Left lung (tissue), 10 donors: ENCODE data around the gene ZNF75A. TPM values are rescaled to one million over a fixed set of nuclear protein-coding genes. Genes with fewer than 3 reads are reported as not detected.

Experiments used
- ATAC-seq: fragments of 200-7000 bp; cut with Tn5 transposase; one replicate; pipeline ENCODE4 v1.9.1; 2020; ENCODE audit warnings: moderate library complexity
- DNase-seq, 4 donors: peaks; one replicate each; pipeline ENCODE4 v3.0.0-alpha.2; 2013 to 2020
- H3K27ac ChIP-seq, 2 donors: fragments of 200-600 bp; sonication (generic) in 1 of 2; one replicate each; pipeline versions ENCODE4 v1.5.0 to v1.8.0; 2020 to 2021
- H3K27me3 ChIP-seq, 2 donors: fragments of 200-600 bp; sonication (generic) in 1 of 2; one replicate each; pipeline versions ENCODE4 v1.5.0 to v1.8.0; 2020 to 2021
- H3K36me3 ChIP-seq, 2 donors: fragments of 200-600 bp; sonication (generic) in 1 of 2; one replicate each; pipeline versions ENCODE4 v1.5.0 to v1.8.0; 2020 to 2021
- H3K4me1 ChIP-seq, 2 donors: fragments of 200-600 bp; one replicate each; pipeline ENCODE4 v1.8.0; 2021
- H3K4me3 ChIP-seq, 2 donors: fragments of 200-600 bp; sonication (generic) in 1 of 2; one replicate each; pipeline versions ENCODE4 v1.5.0 to v1.8.0; 2020 to 2021; ENCODE audit warnings: mild to moderate bottlenecking in 1 of 2
- H3K9me3 ChIP-seq, 2 donors: fragments of 200-600 bp; sonication (generic) in 1 of 2; one replicate each; pipeline versions ENCODE4 v1.5.0 to v1.8.0; 2020 to 2021
- CTCF ChIP-seq, 2 donors: fragments of 200-600 bp; sonication (generic) in 1 of 2; IDR thresholded peaks; one replicate each; pipeline versions ENCODE4 v1.5.0 to v1.8.0; 2021; ENCODE audit warnings: antibody characterized with exemption in 2 of 2
- intact Hi-C, 2 donors: fragments of 100-400 bp; cut with DNase I; formaldehyde crosslinking; loops; one replicate each; pipeline versions ENCODE4 v1.11.2 to v1.14.2; 2022
- polyA plus RNA-seq, 6 donors: library from polyadenylated mRNA; unstranded; fragments of 120-200 nt; gene quantifications; one replicate each; pipeline ENCODE4 v1.2.1, GENCODE V29; 2013; ENCODE audit not compliant: insufficient read length in 6 of 6
- total RNA-seq, 2 donors: library from RNA; stranded (reverse); fragmentation: NEBNext Ultra II Directional; extraction: Animal tissue kit (Norgen Biotek cat#: 25700); gene quantifications; one replicate each; pipeline ENCODE4 v1.2.1, GENCODE V29; 2021
- donor health status: DM: no; HTN: yes; CAD: no.
- donor health status: DM: no; HTN: no; CAD: no.

Gene ZNF75A
- total and polyA plus RNA-seq, 8 donors, result 20.3 to 65.3 (median 52.3) TPM

- Histone ChIP-seq H3K4me1 (no peaks in the 10 kb centered on the region), H3K27ac (no peak within 1 kb of the TSS), H3K9me3 (peaks cover 0 to 5% of the 10 kb centered on the region in 2 donors), H3K4me3 (no peak within 1 kb of the TSS), H3K36me3 (no peaks in the 10 kb centered on the region), H3K27me3 (peaks cover 0 to 11% of the 10 kb centered on the region in 2 donors)
- intact Hi-C loops, result no loop called here
- TF ChIP-seq CTCF (IDR thresholded peaks at IDR 0.05), result no peak
- DNase-seq, result no peak
- no peak for ATAC-seq
Measured at GRCh38 chr16:3355589-3355988, 50.3 kb downstream of the ZNF75A start, which contains the start of gene OR2C1. TSS of gene OR2C1 (plus strand) at chr16:3355889. CDS start at chr16:3355941, 52 bp downstream.

GRCh38 chr16:3356118-3356517 lies 50.8 kb downstream of the ZNF75A start:
- H3K27ac ChIP-seq, result no peak overlapping the region
- H3K27me3 ChIP-seq, result peaks cover 0 to 16% of the 10 kb centered on the region in 2 donors
- no peak for TF ChIP-seq CTCF (IDR thresholded peaks at IDR 0.05)
- H3K4me1 ChIP-seq, result no peaks in the 10 kb centered on the region
- DNase-seq, result no peak
- ATAC-seq, result no peak
- no peak overlapping the region for H3K4me3 ChIP-seq
- intact Hi-C loops, result no loop called here
- H3K36me3 ChIP-seq, result no peaks in the 10 kb centered on the region
- H3K9me3 ChIP-seq, result peaks cover 0 to 5% of the 10 kb centered on the region in 2 donors

GRCh38 chr16:3358871-3359270 lies 53.6 kb downstream of the ZNF75A start:
- Histone ChIP-seq H3K27ac (no peak overlapping the region), H3K27me3 (peaks cover 0 to 25% of the 10 kb centered on the region in 2 donors), H3K4me1 (no peaks in the 10 kb centered on the region), H3K36me3 (no peaks in the 10 kb centered on the region), H3K4me3 (no peak overlapping the region), H3K9me3 (peaks cover 0 to 11% of the 10 kb centered on the region in 2 donors)
- DNase-seq, result no peak
- no peak for TF ChIP-seq CTCF (IDR thresholded peaks at IDR 0.05)
- intact Hi-C loops, result no loop called here
- ATAC-seq, result no peak

- ATAC-seq, result no peak
- H3K27ac ChIP-seq, result no peak overlapping the region
- H3K4me1 ChIP-seq, result no peaks in the 10 kb centered on the region
- no peak overlapping the region for H3K4me3 ChIP-seq
- H3K9me3 ChIP-seq, result peaks cover 0 to 27% of the 10 kb centered on the region in 2 donors
- H3K36me3 ChIP-seq, result no peaks in the 10 kb centered on the region
- DNase-seq, result no peak
- TF ChIP-seq CTCF (IDR thresholded peaks at IDR 0.05), result no peak
- H3K27me3 ChIP-seq, result peaks cover 0 to 20% of the 10 kb centered on the region in 2 donors
- intact Hi-C loops, result no loop called here
Measured at GRCh38 chr16:3362931-3363330, 57.6 kb downstream of the ZNF75A start.

GRCh38 chr16:3363793-3364192 lies 58.5 kb downstream of the ZNF75A start:
- no peak for TF ChIP-seq CTCF (IDR thresholded peaks at IDR 0.05)

More at GRCh38 chr16:3363793-3364192, 58.5 kb downstream of the ZNF75A start:
- no peaks in the 10 kb centered on the region for H3K4me1 ChIP-seq
- peaks cover 0 to 20% of the 10 kb centered on the region in 2 donors for H3K27me3 ChIP-seq
- DNase-seq, result no peak
- no peak overlapping the region for H3K4me3 ChIP-seq
- peaks cover 0 to 27% of the 10 kb centered on the region in 2 donors for H3K9me3 ChIP-seq
- H3K27ac ChIP-seq, result no peak overlapping the region
- intact Hi-C loops, result no loop called here
- no peak for ATAC-seq
- H3K36me3 ChIP-seq, result no peaks in the 10 kb centered on the region
